KMS-11 (cell line): ENCODE data around the gene TPMT.

Source experiments
- H2AFZ ChIP-seq: fragments of 200-600 bp; sonication (generic); 2 replicates; pipeline ENCODE4 v1.6.1; 2016; ENCODE audit warnings: antibody characterized with exemption, mixed run types, low read depth
- H3K27ac ChIP-seq: fragments of 200-600 bp; sonication (generic); 2 replicates; pipeline ENCODE4 v1.6.1; 2016; ENCODE audit warnings: mild to moderate bottlenecking, mixed run types
- H3K27me3 ChIP-seq: fragments of 200-600 bp; sonication (generic); 2 replicates; pipeline ENCODE4 v1.6.1; 2017; ENCODE audit warnings: mild to moderate bottlenecking, low read depth, mixed run types, moderate library complexity; ENCODE audit not compliant: insufficient read depth
- H3K36me3 ChIP-seq: fragments of 200-600 bp; sonication (generic); 2 replicates; pipeline ENCODE4 v1.6.1; 2017; ENCODE audit warnings: mild to moderate bottlenecking, mixed run types; ENCODE audit not compliant: insufficient read depth
- H3K4me1 ChIP-seq: fragments of 200-600 bp; sonication (generic); 2 replicates; pipeline ENCODE4 v1.6.1; 2016; ENCODE audit warnings: mild to moderate bottlenecking, low read depth, mixed run types; ENCODE audit not compliant: poor library complexity, severe bottlenecking
- H3K4me2 ChIP-seq: fragments of 200-600 bp; sonication (generic); 2 replicates; pipeline ENCODE4 v1.7.0; 2016; ENCODE audit warnings: mild to moderate bottlenecking, mixed run types
- H3K4me3 ChIP-seq: fragments of 200-600 bp; sonication (generic); IDR thresholded peaks from 2 replicates; pipeline ENCODE4 v1.6.1; 2017; ENCODE audit warnings: low read depth, low read length, mixed read lengths; ENCODE audit not compliant: insufficient read depth
- H3K79me2 ChIP-seq: fragments of 200-600 bp; sonication (generic); 2 replicates; pipeline ENCODE4 v1.6.1; 2016; ENCODE audit warnings: low read depth, mixed run types; ENCODE audit not compliant: insufficient read depth
- H3K9ac ChIP-seq: fragments of 200-600 bp; sonication (generic); 2 replicates; pipeline ENCODE4 v1.6.1; 2016; ENCODE audit warnings: mild to moderate bottlenecking, mixed run types
- H4K20me1 ChIP-seq: fragments of 200-600 bp; sonication (generic); 2 replicates; pipeline ENCODE4 v1.6.1; 2016; ENCODE audit warnings: mild to moderate bottlenecking, mixed run types; ENCODE audit not compliant: insufficient read depth
- TF ChIP-seq, protein P1 (sequence below): fragments of 200-600 bp; sonication (generic); conservative IDR thresholded peaks from 2 replicates; pipeline ENCODE4 v1.6.1; 2017; ENCODE audit warnings: low read depth, mild to moderate bottlenecking, antibody characterized with exemption, low read length, moderate library complexity, mixed read lengths

Gene TPMT

GRCh38 chr6:18081025-18081668 lies 73.7 kb downstream of the TPMT start:
- no peak overlapping the region for H3K9ac ChIP-seq
- TF ChIP-seq, protein P1, sequence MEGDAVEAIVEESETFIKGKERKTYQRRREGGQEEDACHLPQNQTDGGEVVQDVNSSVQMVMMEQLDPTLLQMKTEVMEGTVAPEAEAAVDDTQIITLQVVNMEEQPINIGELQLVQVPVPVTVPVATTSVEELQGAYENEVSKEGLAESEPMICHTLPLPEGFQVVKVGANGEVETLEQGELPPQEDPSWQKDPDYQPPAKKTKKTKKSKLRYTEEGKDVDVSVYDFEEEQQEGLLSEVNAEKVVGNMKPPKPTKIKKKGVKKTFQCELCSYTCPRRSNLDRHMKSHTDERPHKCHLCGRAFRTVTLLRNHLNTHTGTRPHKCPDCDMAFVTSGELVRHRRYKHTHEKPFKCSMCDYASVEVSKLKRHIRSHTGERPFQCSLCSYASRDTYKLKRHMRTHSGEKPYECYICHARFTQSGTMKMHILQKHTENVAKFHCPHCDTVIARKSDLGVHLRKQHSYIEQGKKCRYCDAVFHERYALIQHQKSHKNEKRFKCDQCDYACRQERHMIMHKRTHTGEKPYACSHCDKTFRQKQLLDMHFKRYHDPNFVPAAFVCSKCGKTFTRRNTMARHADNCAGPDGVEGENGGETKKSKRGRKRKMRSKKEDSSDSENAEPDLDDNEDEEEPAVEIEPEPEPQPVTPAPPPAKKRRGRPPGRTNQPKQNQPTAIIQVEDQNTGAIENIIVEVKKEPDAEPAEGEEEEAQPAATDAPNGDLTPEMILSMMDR, result no peak
- H3K79me2 ChIP-seq, result no peaks in the 10 kb centered on the region
- H3K4me2 ChIP-seq, result no peak overlapping the region
- H3K36me3 ChIP-seq, result no peaks in the 10 kb centered on the region
- H3K4me1 ChIP-seq, result no peaks in the 10 kb centered on the region
- H2AFZ ChIP-seq, result no peak overlapping the region
- H3K27me3 ChIP-seq, result no peaks in the 10 kb centered on the region
- no peak overlapping the region for H3K27ac ChIP-seq
- H3K4me3 ChIP-seq, result no peak overlapping the region
- H4K20me1 ChIP-seq, result no peaks in the 10 kb centered on the region

DNA sequence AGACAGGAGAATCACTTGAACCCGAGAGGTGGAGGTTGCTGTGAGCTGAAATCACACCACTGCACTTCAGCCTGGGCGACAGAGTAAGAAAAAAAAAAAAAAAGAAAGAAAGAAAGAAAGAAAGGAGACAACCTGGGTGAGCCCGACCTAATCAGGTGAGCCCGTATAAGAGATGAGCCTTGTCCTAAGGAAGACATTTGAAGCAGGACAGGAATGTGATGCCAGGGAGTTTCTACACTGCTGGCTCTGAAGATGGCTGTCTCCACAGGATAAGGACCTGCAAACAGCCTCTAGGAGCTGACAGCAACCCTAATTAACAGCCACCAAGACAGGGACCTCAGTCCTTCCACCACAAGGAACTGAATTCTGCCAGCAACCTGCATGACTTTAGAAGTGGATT lies 74.3 kb downstream of the TPMT start:
- no peak overlapping the region for H3K4me2 ChIP-seq
- TF ChIP-seq, protein P1, result no peak
- no peaks in the 10 kb centered on the region for H4K20me1 ChIP-seq
- no peak overlapping the region for H3K4me3 ChIP-seq
- no peaks in the 10 kb centered on the region for H3K36me3 ChIP-seq
- no peak overlapping the region for H3K27ac ChIP-seq
- no peaks in the 10 kb centered on the region for H3K4me1 ChIP-seq
- H3K79me2 ChIP-seq, result no peaks in the 10 kb centered on the region
- no peak overlapping the region for H2AFZ ChIP-seq
- H3K27me3 ChIP-seq, result no peaks in the 10 kb centered on the region
- no peak overlapping the region for H3K9ac ChIP-seq

- Histone ChIP-seq H2AFZ (no peak overlapping the region), H3K27ac (no peak overlapping the region), H3K9ac (no peak overlapping the region), H3K27me3 (no peaks in the 10 kb centered on the region), H3K4me2 (no peak overlapping the region), H3K36me3 (no peaks in the 10 kb centered on the region), H3K4me3 (no peak overlapping the region), H4K20me1 (no peaks in the 10 kb centered on the region), H3K4me1 (no peaks in the 10 kb centered on the region), H3K79me2 (no peaks in the 10 kb centered on the region)
- TF ChIP-seq, protein P1, result no peak
Measured at GRCh38 chr6:18078866-18079265, 76.0 kb downstream of the TPMT start.
